NCI-H1417 (cell line): ENCODE data around the gene RCOR3.

Experiments used
- DNase-seq, 3 experiments: peaks; one replicate each; lab custom pipeline; 2025; lab: John Stamatoyannopoulos, UW

RCOR3 gene

DNA sequence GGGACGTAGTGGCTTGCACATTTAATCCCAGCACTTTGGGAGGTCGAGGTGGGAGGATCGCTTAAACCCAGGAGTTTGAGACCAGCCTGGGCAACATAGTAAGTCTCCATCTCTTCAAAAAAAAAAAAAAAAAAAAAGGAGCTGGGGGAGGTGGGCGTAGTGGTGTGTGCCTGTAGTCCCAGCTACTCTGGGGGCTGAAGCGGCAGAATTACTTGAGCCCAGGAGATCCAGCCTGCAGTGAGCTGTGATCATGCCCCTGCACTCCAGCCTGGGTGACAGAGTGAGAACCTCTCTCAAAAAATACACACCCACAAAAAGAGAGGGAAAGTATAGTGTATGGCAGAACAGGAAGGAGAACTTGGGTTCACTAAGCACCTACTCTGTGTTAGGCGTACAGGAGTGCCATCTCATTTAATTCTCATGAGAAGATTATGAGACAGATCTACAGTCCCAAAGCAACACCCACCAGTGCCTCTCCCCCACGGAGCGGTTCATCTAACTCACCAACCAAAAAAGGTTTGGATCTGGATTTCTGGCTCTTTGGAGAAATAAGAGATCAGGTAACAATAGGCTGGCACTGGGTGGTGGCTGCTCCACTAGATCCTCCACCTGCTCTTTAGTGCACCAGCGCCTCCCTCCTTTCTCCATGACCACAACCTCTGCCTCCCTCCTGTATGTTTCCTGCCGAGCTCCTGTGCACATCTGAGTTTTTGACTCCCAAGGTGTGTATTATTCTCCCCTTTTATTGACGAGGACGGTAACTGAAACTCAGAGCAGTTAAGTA is 66.0 kb downstream of the RCOR3 start:
- peak in 1 of 3 experiments; percentile 12 for DNase-seq

DNA sequence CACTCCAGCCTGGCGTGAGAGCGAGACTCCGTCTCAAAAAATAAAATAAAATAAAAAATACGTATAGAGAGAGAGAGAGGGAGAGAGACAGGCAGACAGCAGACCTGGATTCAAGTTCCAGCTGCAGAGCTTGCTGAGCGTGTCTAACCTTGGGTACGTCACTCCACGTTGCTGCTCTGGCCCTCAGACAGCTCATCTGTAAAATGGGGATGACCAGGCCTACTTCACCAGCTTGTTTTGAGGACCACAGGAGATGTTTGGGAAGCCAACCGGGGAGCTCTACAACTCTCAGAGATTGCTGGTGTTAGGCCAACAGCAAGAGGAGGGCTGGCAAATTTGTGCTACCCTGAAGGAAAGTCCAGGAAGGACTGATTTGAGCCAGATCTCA is 67.0 kb downstream of the RCOR3 start:
- no peak for DNase-seq

DNA sequence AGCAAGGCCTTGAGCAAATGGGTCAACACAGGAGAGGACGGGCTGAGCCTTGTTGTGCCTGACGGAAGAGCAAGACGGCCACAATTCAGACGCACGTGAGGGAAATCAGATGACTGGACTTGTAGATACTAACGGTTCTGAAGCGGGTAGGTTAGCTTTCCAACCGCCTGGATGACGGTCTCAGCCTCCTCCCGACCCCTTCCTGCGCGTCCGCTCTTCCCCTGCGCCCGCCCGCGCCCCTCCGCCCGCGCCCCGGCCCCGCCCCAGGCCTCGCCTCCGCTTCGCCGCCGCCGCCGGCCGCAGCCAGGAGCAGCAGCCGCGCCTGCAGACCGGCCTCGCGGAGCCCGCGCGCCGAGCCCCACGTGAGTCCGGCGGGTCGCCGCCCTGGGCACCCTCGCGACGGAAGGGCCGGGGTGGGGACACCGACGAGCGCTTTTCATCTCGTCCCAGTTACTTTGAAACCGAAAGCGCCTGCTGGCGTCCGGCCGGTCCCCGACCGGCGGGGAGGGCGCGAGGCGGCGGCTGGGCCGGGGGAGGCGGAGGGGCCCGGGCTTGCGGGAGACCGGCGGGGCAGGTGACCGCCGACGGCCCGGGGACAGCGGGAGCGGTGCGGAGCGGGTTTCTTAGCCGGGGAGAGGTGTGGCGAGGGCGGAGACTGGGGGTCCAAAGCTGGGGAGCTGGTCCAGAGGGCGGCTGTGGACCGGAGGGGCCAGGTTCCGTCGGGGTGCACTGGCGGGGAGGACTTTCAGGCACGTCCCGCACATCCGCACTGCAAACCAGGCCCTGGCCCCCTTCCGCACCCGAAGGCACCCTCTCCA is 67.6 kb downstream of the RCOR3 start, which contains the start of gene TRAF5:
TRAF5 (plus strand) TSS at position 306 of the 818 bp plus-strand sequence. CDS start 26,407 bp downstream, outside the sequence.
- peak in 2 of 3 experiments; percentile 77 to 81 for DNase-seq

DNA sequence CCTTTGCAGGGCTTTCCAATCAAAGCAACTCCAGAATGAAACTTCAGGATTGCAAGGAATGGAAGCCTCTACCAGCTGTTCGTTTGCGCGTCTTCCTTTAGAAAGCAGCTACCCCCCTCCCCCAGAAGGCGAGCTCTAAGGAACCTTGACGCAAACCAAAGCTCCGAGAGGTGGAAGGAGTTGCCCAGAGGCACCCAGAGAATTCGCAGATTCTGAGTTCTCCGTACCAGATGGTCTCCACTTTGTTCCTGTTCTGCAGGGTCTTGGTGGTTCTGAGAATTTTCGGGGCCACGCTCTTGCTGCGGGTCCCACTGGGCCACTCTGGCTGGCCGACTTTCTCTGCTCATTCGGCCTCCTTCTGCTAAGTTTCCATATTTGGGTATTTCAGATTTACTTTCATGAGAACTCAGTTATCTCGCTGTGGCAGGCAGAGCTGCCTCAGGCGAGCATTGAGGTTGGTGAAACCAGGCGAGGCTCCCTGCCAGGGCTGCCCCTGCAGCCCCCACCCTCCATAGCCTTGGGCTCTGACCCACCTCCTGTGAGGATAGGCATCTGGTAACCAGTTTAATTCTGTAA is 68.3 kb downstream of the RCOR3 start:
- peak in 1 of 3 experiments; percentile 43 for DNase-seq

GRCh38 chr1:211328084-211328694 is 69.0 kb downstream of the RCOR3 start:
- DNase-seq: no peak

DNA sequence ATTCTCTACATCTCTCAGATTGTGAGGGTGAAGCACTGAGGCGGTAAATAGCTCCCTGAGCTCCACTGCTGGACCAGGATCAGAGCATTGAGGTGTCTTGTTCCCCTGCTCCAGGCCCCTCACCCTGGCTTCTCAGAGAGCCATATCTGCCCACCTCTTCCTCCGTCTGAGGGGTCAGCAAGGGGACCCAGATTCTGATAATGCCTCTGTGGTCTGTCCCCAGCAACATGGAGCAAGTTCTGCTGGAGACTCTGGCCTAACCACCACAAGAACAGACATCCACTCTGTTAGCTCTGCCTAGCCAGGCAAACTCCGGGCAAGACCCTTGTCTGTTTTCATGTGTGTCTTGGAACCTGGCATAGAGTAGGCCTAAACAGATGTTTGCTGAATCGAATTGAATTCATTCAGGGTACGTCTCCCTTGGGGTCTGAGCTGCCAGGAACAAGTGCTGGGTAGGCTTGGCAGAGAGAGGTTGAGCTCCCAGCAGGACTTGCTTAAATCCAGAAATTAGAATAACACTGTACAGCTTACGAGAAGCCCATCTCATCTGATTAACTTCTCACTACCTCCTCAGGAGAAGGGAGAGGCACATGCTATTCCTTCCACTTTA is 69.8 kb downstream of the RCOR3 start:
- DNase-seq: no peak

DNA sequence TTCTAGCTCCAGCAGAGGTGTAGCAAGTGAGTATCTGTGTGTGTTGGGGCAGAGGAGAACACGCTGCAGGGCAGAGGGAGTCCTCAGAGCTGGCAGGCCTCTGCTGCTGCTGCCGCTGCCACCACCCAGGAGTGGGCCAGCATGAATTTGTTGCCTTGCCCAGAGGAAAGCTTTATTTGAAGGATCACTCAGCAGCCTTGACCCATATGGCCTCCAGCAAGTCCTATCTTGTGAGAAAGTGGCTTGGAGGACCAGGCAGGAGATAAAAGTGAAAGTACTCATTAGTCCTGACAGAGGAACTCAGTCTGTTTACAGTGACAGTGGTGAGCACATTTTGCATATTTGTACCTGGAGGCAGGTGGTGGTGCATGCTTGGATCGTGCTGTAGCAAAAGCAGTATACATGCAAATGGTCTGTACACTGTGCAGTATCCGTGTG is 70.6 kb downstream of the RCOR3 start:
- DNase-seq: peak in 1 of 3 experiments; percentile 27

DNA sequence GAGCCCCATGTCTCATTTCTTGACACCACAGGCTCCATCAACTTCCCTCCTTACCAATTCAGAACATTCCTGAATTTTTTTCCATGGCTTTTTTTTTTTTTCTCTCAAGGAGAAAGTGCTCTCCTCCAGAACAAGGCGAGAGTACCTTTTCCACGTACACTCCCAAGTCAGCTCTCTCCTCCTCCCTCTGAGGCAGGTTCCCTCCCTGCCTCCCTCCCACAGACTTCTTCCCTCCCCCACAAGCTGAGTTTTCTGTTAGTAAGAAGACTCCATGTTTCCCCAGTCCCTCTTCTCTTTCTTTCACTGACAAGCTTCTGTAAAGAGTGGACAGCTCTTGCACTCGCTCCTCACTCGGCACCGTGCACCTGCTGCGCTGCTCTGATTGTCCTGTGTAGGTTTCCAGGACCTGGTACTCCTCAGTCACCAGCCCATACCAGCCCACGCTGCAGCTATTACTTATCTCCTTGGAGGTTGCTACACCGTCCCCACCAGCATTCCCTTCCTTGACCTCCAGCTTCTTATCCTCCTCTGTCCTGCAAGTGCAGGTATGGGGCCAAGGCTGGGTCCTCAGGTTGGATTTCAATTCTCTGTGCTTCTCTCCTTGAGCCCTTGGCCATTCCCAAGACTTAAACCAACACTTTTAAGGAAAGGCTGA is 71.2 kb downstream of the RCOR3 start:
- DNase-seq: no peak

- no peak for DNase-seq
These were observed 72.0 kb downstream of the RCOR3 start for GRCh38 chr1:211331011-211331709.

DNA sequence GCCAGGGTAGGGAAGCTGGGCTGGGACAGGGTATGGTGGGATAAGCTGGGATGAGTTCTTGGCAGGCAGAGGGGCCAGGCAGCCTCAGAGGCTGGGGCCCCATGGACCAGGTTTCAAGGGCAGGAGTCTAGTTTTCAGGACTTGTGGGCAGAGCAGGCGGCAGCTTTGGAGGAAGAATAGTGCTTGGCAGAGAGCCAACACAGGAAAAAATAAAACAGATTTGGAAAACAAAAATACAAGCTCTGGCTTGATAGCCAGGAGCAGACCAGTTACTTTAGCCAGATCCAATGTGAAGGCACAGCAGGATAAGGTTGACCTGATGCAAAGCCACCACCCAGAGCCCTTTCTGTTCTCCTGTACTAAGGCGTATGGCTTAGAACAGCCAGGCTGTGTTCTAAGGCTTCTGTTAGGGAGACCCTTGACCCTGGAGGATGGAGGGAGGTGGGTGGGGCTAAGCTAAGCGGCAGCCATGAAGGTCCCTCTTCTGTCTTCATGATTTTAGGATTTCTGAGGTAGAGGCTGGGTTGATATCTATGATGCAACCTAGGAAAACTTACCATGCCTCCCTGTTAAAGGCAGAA is 73.0 kb downstream of the RCOR3 start:
- DNase-seq: peak in 1 of 3 experiments; percentile 15

- DNase-seq: no peak
These were observed 73.7 kb downstream of the RCOR3 start for GRCh38 chr1:211332830-211333229.

DNA sequence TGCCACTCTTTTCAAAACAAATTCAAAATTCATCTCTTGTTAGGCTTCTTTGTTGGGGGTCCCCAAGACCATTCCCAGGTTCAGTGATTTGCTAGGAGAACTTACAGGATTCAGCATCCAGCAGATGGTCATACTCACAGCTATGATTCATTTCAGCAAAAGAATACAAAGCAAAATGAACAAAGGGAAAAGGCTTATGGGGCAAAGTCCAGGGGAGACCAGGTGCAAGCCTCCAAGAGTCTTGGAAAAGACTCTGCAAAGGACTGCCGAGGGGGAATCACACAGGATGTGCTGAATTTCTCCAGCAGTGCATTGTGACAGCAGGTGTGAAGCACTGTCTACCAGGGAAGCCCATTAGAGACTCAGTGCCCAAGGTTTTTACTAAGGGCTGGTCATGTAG is 74.7 kb downstream of the RCOR3 start:
- DNase-seq: no peak

- no peak for DNase-seq
These were observed 75.8 kb downstream of the RCOR3 start for GRCh38 chr1:211334986-211335385.

- DNase-seq: peak in 1 of 3 experiments; percentile 17
These were observed 76.5 kb downstream of the RCOR3 start for GRCh38 chr1:211335522-211336157.

DNA sequence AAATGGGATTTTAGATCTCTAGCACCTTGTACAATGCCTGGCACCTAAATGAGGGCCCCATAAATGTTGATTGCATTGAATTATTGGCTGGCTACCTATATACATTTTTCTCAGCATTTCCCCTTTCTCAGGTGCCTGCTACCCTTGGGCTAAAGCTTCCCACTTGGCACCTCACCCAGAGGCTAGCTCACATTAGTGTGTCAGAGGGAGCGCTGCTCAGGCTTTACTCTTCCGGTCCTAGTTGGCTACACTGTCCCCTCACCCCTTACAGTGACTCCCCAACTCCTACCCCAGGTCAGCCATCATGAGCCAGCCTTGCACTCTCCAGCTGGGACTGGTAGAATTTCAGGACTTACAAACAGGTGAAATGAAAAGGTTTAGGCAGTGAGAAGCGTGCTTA is 77.0 kb downstream of the RCOR3 start:
- no peak for DNase-seq

DNA sequence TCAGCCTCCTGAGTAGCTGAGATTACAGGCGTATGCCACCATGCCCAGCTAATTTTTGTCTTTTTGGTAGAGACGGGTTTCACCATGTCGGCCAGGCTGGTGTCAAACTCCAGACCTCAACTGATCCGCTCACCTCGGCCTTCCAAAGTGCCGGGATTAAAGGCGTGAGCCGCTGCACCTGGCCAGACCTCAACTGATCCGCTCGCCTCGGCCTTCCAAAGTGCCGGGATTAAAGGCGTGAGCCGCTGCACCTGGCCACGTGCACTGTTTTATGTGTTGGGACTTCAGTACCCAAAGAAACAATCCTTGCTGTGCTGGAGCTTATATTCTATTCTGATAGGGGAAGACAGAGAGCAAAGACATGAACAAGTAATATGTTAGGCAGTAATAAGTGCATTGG is 77.6 kb downstream of the RCOR3 start:
- DNase-seq: no peak

GRCh38 chr1:211337430-211338223 is 78.5 kb downstream of the RCOR3 start:
- no peak for DNase-seq

GRCh38 chr1:211338224-211338620 is 79.1 kb downstream of the RCOR3 start:
- DNase-seq: no peak

DNA sequence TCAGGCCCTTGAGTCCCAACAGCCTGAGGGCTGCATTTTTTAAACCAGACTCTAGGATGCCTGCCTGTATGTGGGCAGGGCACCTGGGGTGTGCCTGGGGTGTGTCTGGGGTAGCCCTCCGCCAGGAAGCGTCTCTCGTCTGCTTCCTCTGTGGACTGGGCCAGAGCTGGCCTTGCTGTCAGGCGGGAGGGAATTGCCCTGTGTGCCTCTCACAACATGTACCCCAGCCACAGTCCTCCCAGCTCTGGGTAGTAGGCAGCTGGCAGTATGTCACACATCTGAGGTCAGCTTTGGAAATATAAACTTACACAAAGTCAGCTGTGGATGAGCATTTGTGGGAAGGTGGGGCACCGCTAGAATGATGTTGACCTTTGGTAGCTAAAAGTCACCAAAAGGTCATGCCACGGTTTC is 80.5 kb downstream of the RCOR3 start:
- no peak for DNase-seq
